NT2/D1 (cell line): ENCODE data around the gene RFTN1.

Experiments
- SUZ12 ChIP-seq: IDR thresholded peaks from 2 replicates; pipeline ENCODE4 v1.6.1; 2011; ENCODE audit not compliant: insufficient read length, insufficient read depth; ENCODE audit errors: extremely low read depth
- ZNF274 ChIP-seq: IDR thresholded peaks from 2 replicates; pipeline ENCODE4 v1.6.1; 2011; ENCODE audit warnings: mild to moderate bottlenecking, low read depth, low read length

- TF ChIP-seq SUZ12 (no peak), ZNF274 (no peak)
Observed at GRCh38 chr3:16300881-16301359, 212.6 kb downstream of the RFTN1 start.
